CD4-positive, alpha-beta T cell (primary cell): Measurements from ENCODE around the gene TAL1. TPM values are rescaled to one million over a fixed set of nuclear protein-coding genes. Genes with fewer than 3 reads are reported as not detected.

ENCODE experiments used
- ATAC-seq: fragments of 200-7000 bp; cut with Tn5 transposase; one replicate; pipeline ENCODE4 v1.10.0; 2022; ENCODE audit warnings: mild to moderate bottlenecking; ENCODE audit not compliant: poor library complexity
- CTCF ChIA-PET: fragments of 350-600 bp; sonication (Branson Sonifier 250); formaldehyde crosslinking; loops from one replicate; lab custom pipeline; 2021; ENCODE audit warnings: antibody characterized with exemption, inconsistent platforms; lab: Charles Lee
- POLR2A ChIA-PET: fragments of 350-600 bp; sonication (Branson Sonifier 250); formaldehyde crosslinking; loops from one replicate; lab custom pipeline; 2021; ENCODE audit warnings: antibody characterized with exemption, inconsistent platforms; lab: Charles Lee
- DNase-seq, 14 experiments: peaks; one replicate each; pipeline ENCODE4 v3.0.0-alpha.2; 2013 to 2020; ENCODE audit warnings: mixed read lengths in 2 of 14
- H3K27ac ChIP-seq, 2 donors: one replicate each; pipeline versions ENCODE4 v1.5.1 to v1.7.0; 2013; ENCODE audit warnings: low read length in 2 of 2, low read depth in 1 of 2, mild to moderate bottlenecking in 1 of 2
- H3K27me3 ChIP-seq, 2 experiments: 1 replicate in 1 of 2; 2 replicates in 1 of 2; pipeline versions ENCODE4 v1.6.1 to v1.7.0; 2013; ENCODE audit warnings: low read length in 2 of 2, control low read depth in 1 of 2, mild to moderate bottlenecking in 1 of 2, moderate library complexity in 1 of 2; ENCODE audit not compliant: insufficient read depth in 2 of 2, control insufficient read depth in 1 of 2
- H3K36me3 ChIP-seq: one replicate; pipeline ENCODE4 v1.6.1; 2013; ENCODE audit warnings: low read length, control low read depth; ENCODE audit not compliant: insufficient read depth
- H3K4me1 ChIP-seq: one replicate; pipeline ENCODE4 v1.6.1; 2013; ENCODE audit warnings: low read length, control low read depth; ENCODE audit not compliant: insufficient read depth
- H3K4me3 ChIP-seq: one replicate; pipeline ENCODE4 v1.5.1; 2013; ENCODE audit warnings: mild to moderate bottlenecking, low read length, moderate library complexity
- H3K9me3 ChIP-seq, 2 experiments: 1 replicate in 1 of 2; 2 replicates in 1 of 2; pipeline versions ENCODE4 v1.6.1 to v1.7.0; 2013; ENCODE audit warnings: low read length in 2 of 2, mild to moderate bottlenecking in 2 of 2, control low read depth in 1 of 2, moderate library complexity in 1 of 2; ENCODE audit not compliant: control insufficient read depth in 1 of 2, insufficient read depth in 1 of 2
- H3K27ac Mint-ChIP-seq: one replicate; pipeline ENCODE4 v1.8.0; 2020; ENCODE audit warnings: mixed read lengths
- H3K27me3 Mint-ChIP-seq: one replicate; pipeline ENCODE4 v1.8.0; 2021; ENCODE audit warnings: mixed read lengths
- H3K36me3 Mint-ChIP-seq: one replicate; pipeline ENCODE4 v1.8.0; 2021; ENCODE audit warnings: low read depth, mixed read lengths
- H3K4me1 Mint-ChIP-seq: one replicate; pipeline ENCODE4 v1.8.0; 2021; ENCODE audit warnings: low read depth, mixed read lengths
- H3K4me3 Mint-ChIP-seq: one replicate; pipeline ENCODE4 v1.8.0; 2020; ENCODE audit warnings: mild to moderate bottlenecking, mixed read lengths
- H3K9me3 Mint-ChIP-seq: one replicate; pipeline ENCODE4 v1.8.0; 2020; ENCODE audit warnings: mixed read lengths
- intact Hi-C, 2 experiments: fragments of 100-400 bp; cut with DNase I in 1 of 2; cut with micrococcal nuclease in 1 of 2; formaldehyde crosslinking; loops; one replicate each; pipeline versions ENCODE4 v1.15.1 to v1.9.0; 2023 to 2025; cut with DNase I, micrococcal nuclease
- total RNA-seq, 174 experiments: library from RNA in 2 of 174; stranded (reverse) in 2 of 174; gene quantifications; one replicate each; pipeline ENCODE4 v1.2.3 and lab custom pipeline; 2021 to 2026
- TF ChIP-seq, protein P1 (sequence below): fragments of 200-600 bp; IDR thresholded peaks from one replicate; pipeline ENCODE4 v1.8.0; 2022; ENCODE audit warnings: antibody characterized with exemption, mild to moderate bottlenecking

The TAL1 gene
- total RNA-seq, 2 experiments from 2014 or later: not detected

DNA sequence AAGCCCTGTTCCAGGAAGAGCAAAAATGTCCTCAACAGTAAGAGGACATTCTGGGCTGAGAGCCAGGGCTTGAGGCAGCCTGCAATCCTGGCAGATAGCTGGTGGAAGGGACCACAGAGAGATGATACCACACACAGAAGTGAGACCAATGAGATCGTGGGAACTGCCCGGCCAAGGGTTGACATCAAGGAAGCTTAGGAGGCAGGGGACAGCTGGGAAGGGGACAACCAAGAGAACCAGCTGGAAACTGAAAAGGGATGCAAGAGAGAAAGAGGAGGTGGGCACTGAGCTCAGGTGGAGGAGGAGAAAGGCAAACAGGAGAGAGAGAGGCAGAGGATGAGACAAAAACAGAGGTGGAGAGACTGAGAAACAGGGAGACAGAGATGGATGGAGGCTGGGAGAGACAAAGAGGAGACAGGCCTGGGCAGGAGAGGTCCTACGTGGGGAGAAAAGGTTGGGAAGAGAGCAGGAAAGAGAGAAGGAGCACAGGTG is 51.4 kb downstream of the TAL1 start:
- Histone ChIP-seq H3K4me1 (peaks cover 11% of the 10 kb centered on the region), H3K36me3 (no peaks in the 10 kb centered on the region), H3K9me3 (no peaks in the 10 kb centered on the region), H3K27ac (no peak overlapping the region), H3K27me3 (peaks cover 16 to 22% of the 10 kb centered on the region in 2 experiments), H3K4me3 (no peak overlapping the region)
- Mint-ChIP-seq H3K36me3 (no peaks in the 10 kb centered on the region), H3K4me3 (peak overlapping the region; percentile 1), H3K9me3 (no peaks in the 10 kb centered on the region), H3K27ac (no peak overlapping the region), H3K27me3 (peaks cover 62% of the 10 kb centered on the region), H3K4me1 (peaks cover 9% of the 10 kb centered on the region)
- intact Hi-C loops: no loop called here
- POLR2A ChIA-PET: no interaction called here
- DNase-seq (no peak), ATAC-seq (no peak)
- TF ChIP-seq, protein P1, sequence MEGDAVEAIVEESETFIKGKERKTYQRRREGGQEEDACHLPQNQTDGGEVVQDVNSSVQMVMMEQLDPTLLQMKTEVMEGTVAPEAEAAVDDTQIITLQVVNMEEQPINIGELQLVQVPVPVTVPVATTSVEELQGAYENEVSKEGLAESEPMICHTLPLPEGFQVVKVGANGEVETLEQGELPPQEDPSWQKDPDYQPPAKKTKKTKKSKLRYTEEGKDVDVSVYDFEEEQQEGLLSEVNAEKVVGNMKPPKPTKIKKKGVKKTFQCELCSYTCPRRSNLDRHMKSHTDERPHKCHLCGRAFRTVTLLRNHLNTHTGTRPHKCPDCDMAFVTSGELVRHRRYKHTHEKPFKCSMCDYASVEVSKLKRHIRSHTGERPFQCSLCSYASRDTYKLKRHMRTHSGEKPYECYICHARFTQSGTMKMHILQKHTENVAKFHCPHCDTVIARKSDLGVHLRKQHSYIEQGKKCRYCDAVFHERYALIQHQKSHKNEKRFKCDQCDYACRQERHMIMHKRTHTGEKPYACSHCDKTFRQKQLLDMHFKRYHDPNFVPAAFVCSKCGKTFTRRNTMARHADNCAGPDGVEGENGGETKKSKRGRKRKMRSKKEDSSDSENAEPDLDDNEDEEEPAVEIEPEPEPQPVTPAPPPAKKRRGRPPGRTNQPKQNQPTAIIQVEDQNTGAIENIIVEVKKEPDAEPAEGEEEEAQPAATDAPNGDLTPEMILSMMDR: no peak
- CTCF ChIA-PET: no interaction called here

DNA sequence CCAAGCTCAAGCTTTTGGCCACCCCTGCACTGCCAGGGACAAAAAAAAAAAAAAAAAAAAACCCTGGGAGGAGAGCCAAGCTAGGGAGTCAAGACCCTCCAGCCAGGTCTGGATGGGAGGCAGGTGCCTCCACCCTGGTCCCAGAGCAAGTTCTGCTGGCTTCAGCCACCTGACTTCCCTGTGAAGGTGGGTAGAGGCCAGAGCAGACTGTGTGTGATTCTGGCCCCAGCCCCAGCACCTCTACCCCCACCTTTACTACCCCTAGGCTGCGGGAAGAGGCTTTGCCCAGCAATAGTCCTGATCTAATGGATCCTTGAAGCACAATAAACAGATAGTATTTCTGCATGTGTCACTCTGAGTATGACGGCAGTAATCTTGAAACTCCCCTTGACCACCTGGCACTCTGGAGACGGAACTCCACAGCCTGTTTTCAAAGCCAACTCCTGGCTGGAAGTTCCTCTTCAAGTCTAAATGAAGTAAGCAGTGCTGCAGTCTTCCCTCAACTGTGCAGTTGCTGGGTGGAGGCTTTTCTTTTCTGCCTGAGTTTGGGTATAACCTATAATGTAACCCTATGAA is 51.9 kb downstream of the TAL1 start:
- Mint-ChIP-seq H3K27ac (no peak overlapping the region), H3K9me3 (no peaks in the 10 kb centered on the region), H3K4me3 (no peak overlapping the region), H3K36me3 (no peaks in the 10 kb centered on the region), H3K27me3 (peaks cover 64% of the 10 kb centered on the region), H3K4me1 (peaks cover 14% of the 10 kb centered on the region)
- CTCF ChIA-PET: interaction anchor here (2.4 kb wide), 1 partner anchor 14 kb away, joined by 17 read pairs; no protein-coding TSS in a partner anchor
- Histone ChIP-seq H3K4me3 (no peak overlapping the region), H3K36me3 (no peaks in the 10 kb centered on the region), H3K9me3 (no peaks in the 10 kb centered on the region), H3K27ac (no peak overlapping the region), H3K27me3 (peaks cover 16 to 22% of the 10 kb centered on the region in 2 experiments), H3K4me1 (peaks cover 11% of the 10 kb centered on the region)
- ATAC-seq: no peak
- TF ChIP-seq, protein P1: no peak
- DNase-seq: no peak
- POLR2A ChIA-PET: no interaction called here
- intact Hi-C loops: loop anchor here in 1 of 2 experiments (5.0 kb wide), 1 partner anchor 532 kb away; no protein-coding TSS in a partner anchor

DNA sequence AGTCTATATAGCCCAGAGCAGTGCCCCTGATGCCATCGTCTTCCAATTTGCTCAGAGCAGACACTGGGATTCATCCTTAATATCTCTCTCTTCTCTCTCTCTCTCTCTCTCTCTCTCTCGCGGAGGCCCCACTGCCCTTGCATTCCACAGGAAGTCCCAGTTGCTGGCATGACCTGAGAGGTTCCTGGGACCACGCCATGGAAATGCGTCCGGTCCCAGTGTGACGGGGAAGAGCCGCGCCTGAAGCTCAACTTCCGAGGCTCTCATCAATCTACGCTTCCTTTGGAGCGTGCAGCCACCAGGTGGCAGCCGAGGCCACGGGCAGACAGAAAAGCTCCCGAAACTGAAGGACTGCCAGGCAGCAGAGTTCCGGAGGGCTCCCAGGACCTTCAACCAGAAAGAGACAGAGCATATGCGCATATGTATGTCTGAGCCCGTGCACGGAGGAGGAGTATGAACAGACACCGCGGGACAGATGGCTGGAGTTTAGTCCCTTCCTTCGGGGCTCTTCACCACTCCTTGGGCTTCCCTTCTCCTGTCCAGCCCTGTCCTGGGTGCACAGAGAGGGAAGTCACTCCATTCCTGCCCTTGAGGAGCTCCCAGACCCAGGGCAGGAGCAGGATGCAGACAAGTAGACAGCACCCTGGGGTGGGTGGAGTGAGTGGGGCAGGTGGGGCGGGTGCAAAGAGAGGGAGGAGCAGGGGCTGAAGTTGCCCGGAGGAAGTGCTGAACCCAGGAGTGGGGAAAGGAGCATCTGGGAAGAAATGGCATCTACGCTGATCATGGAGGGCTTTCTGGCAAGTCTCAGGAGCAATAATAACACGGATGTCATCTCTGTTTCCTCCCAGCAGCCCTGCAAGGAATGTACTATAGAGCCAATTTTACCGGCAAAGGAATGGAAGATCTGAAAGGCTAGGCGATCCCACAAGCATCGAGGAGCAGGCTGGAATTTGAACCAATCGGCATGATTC is 52.7 kb downstream of the TAL1 start:
- Mint-ChIP-seq H3K27ac (no peak overlapping the region), H3K4me3 (peak overlapping the region; percentile 78), H3K36me3 (no peaks in the 10 kb centered on the region), H3K4me1 (peaks cover 15% of the 10 kb centered on the region), H3K27me3 (peaks cover 69% of the 10 kb centered on the region), H3K9me3 (no peaks in the 10 kb centered on the region)
- intact Hi-C loops: loop anchor here in 1 of 2 experiments (5.0 kb wide), 1 partner anchor 533 kb away; no protein-coding TSS in a partner anchor
- TF ChIP-seq, protein P1: peak; percentile 73
- Histone ChIP-seq H3K4me3 (peak overlapping the region; percentile 47), H3K36me3 (no peaks in the 10 kb centered on the region), H3K4me1 (peaks cover 11% of the 10 kb centered on the region), H3K27ac (no peak overlapping the region), H3K9me3 (no peaks in the 10 kb centered on the region), H3K27me3 (peaks cover 16 to 22% of the 10 kb centered on the region in 2 experiments)
- ChIA-PET CTCF (interaction anchor here (0.6 to 2.4 kb wide), 6 partner anchors 9 to 168 kb away, joined by 3 to 17 read pairs (median 4); no protein-coding TSS in a partner anchor), POLR2A (interaction anchor here (0.6 kb wide), 1 partner anchor 259 kb away, joined by 3 read pairs; the partner anchor contains the start of gene FOXD2)
- DNase-seq (peak; percentile 40 to 79 (median 58)), ATAC-seq (peak; percentile 63)
